ENCODE data around the gene PNMA6F. TPM values are rescaled to one million over a fixed set of nuclear protein-coding genes. Genes with fewer than 3 reads are reported as not detected.

The PNMA6F gene
- total RNA-seq, 1 donor from 2014 or later = not detected

DNA sequence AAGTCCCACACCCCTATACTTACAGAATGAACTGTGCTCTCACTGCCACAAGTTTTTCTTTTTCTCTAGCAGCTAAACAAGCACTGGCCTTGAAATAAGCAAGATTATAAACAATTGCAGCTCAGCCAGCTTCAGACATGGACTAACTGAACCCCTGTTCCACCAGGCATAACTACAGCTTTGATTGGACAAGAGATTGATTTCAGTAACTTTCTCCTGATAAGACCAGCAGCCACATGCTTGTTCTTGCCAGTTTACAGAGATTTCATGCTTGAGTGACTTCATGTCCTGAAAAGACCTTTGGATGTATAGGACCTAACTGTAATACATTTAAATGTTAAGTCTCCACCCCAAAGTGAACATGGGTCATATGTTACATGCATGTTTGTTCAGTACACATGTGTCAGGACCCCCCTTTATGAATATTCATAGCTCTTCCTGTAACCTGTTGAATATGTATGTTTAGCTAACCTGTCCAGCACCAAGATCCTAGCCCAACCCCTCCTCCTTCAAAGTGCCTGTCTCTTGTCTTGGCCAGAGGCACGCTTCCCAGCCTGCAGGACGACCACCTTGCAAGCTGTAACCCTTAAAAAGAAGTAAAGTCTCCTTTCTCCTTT is 40.3 kb upstream of the PNMA6F start:
- Histone ChIP-seq H3K79me2 (ENCODE audit: low read depth) (no peaks in the 10 kb centered on the region), H3K4me2 (no peak overlapping the region), H3K9me3 (ENCODE audit: low read depth) (no peaks in the 10 kb centered on the region), H2AFZ (replicated peaks) (no peak overlapping the region), H3K27me3 (no peaks in the 10 kb centered on the region), H3F3A (ENCODE audit: low read depth) (no peaks in the 10 kb centered on the region), H3K4me1 (no peaks in the 10 kb centered on the region), H3K36me3 (no peaks in the 10 kb centered on the region), H3K4me3 (no peak overlapping the region), H4K20me1 (ENCODE audit: low read depth) (no peaks in the 10 kb centered on the region), H3K9ac (no peak overlapping the region), H3K27ac (no peak overlapping the region)
- Mint-ChIP-seq H3K4me3 (no peak overlapping the region), H3K9me3 (peaks cover 27% of the 10 kb centered on the region), H3K4me1 (peaks cover 3% of the 10 kb centered on the region), H3K27me3 (ENCODE audit: insufficient read depth, low read depth) (peaks cover 3% of the 10 kb centered on the region), H3K36me3 (peaks cover 2% of the 10 kb centered on the region), H3K27ac (no peak overlapping the region)
- no peak for DNase-seq (ENCODE audit: low spot score)
- no peak for TF ChIP-seq EZH2phosphoT487 (IDR thresholded peaks at IDR 0.05)
- TF ChIP-seq, protein P1, sequence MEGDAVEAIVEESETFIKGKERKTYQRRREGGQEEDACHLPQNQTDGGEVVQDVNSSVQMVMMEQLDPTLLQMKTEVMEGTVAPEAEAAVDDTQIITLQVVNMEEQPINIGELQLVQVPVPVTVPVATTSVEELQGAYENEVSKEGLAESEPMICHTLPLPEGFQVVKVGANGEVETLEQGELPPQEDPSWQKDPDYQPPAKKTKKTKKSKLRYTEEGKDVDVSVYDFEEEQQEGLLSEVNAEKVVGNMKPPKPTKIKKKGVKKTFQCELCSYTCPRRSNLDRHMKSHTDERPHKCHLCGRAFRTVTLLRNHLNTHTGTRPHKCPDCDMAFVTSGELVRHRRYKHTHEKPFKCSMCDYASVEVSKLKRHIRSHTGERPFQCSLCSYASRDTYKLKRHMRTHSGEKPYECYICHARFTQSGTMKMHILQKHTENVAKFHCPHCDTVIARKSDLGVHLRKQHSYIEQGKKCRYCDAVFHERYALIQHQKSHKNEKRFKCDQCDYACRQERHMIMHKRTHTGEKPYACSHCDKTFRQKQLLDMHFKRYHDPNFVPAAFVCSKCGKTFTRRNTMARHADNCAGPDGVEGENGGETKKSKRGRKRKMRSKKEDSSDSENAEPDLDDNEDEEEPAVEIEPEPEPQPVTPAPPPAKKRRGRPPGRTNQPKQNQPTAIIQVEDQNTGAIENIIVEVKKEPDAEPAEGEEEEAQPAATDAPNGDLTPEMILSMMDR (IDR thresholded peaks at IDR 0.05) = no peak
- TF ChIP-seq EZH2 (IDR thresholded peaks at IDR 0.05) = no peak

- no peaks in the 10 kb centered on the region for H3K36me3 ChIP-seq
- no peaks in the 10 kb centered on the region for H3K9me3 ChIP-seq (ENCODE audit: low read depth)
- TF ChIP-seq EZH2 (IDR thresholded peaks at IDR 0.05) (no peak), EZH2phosphoT487 (IDR thresholded peaks at IDR 0.05) (no peak)
- TF ChIP-seq, protein P1 (IDR thresholded peaks at IDR 0.05) = no peak
- Mint-ChIP-seq H3K4me3 (no peak overlapping the region), H3K4me1 (peaks cover 3% of the 10 kb centered on the region), H3K36me3 (peaks cover 2% of the 10 kb centered on the region), H3K9me3 (peaks cover 40% of the 10 kb centered on the region), H3K27me3 (ENCODE audit: insufficient read depth, low read depth) (peaks cover 3% of the 10 kb centered on the region), H3K27ac (no peak overlapping the region)
- H3K9ac ChIP-seq = no peak overlapping the region
- no peak for DNase-seq (ENCODE audit: low spot score)
- no peaks in the 10 kb centered on the region for H4K20me1 ChIP-seq (ENCODE audit: low read depth)
- no peak overlapping the region for H2AFZ ChIP-seq (replicated peaks)
- no peak overlapping the region for H3K27ac ChIP-seq
- H3K79me2 ChIP-seq (ENCODE audit: low read depth) = no peaks in the 10 kb centered on the region
- H3K4me2 ChIP-seq = no peak overlapping the region
- H3K4me1 ChIP-seq = no peaks in the 10 kb centered on the region
- no peak overlapping the region for H3K4me3 ChIP-seq
- no peaks in the 10 kb centered on the region for H3F3A ChIP-seq (ENCODE audit: low read depth)
- no peaks in the 10 kb centered on the region for H3K27me3 ChIP-seq
These were observed 36.3 kb upstream of the PNMA6F start for GRCh38 chrX:153357877-153358276.

DNA sequence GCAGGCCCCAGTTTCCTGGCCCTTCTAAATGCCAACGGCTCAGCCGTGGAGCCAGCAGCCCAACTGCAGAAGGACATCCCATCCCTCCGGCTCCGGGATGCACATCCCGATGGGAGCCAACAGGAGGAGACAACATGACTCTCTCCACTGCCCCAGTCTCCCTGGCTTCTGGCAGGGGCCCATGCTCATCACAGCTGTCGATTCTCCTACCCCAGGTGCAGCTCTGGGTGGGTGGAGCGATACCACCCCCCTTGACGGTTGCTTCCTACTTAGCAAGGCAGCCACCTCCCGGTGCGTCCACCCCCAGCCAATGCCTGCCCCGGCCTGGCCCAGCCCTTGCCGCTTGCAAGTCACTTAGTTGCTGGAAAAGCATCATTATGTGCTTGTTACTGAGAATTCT is 31.8 kb upstream of the PNMA6F start:
- H3K9me3 Mint-ChIP-seq = peaks cover 38% of the 10 kb centered on the region
- no peaks in the 10 kb centered on the region for H3K27me3 Mint-ChIP-seq (ENCODE audit: insufficient read depth, low read depth)

More for the DNA sequence above, 31.8 kb upstream of the PNMA6F start:
- Mint-ChIP-seq H3K27ac (no peak overlapping the region), H3K4me1 (no peaks in the 10 kb centered on the region), H3K4me3 (no peak overlapping the region), H3K36me3 (peaks cover 13% of the 10 kb centered on the region)
- DNase-seq (ENCODE audit: low spot score) = peak; percentile 9
- H3K36me3 ChIP-seq = no peaks in the 10 kb centered on the region
- TF ChIP-seq EZH2 (IDR thresholded peaks at IDR 0.05) = no peak
- TF ChIP-seq, protein P1 (IDR thresholded peaks at IDR 0.05) = peak; percentile 9
- no peak overlapping the region for H3K4me2 ChIP-seq
- no peaks in the 10 kb centered on the region for H3K4me1 ChIP-seq
- no peak overlapping the region for H2AFZ ChIP-seq (replicated peaks)
- H3K9me3 ChIP-seq (ENCODE audit: low read depth) = no peaks in the 10 kb centered on the region
- no peaks in the 10 kb centered on the region for H3K27me3 ChIP-seq
- H3K27ac ChIP-seq = no peak overlapping the region
- no peaks in the 10 kb centered on the region for H3F3A ChIP-seq (ENCODE audit: low read depth)
- no peaks in the 10 kb centered on the region for H3K79me2 ChIP-seq (ENCODE audit: low read depth)
- no peak overlapping the region for H3K4me3 ChIP-seq
- no peaks in the 10 kb centered on the region for H4K20me1 ChIP-seq (ENCODE audit: low read depth)
- H3K9ac ChIP-seq = no peak overlapping the region

All from neural progenitor cell (in vitro differentiated cells).